HepG2 (cell line): ENCODE data around the gene CLIC2.

ENCODE experiments used
- POLR2AphosphoS5 ChIP-seq: IDR thresholded peaks from 2 replicates; pipeline ENCODE4 v1.6.1; 2012; ENCODE audit warnings: low read depth, low read length
- SP1 ChIP-seq, 2 experiments: fragments of 450-650 bp in 1 of 2; sonication (generic) in 1 of 2; formaldehyde crosslinking in 1 of 2; IDR thresholded peaks; 2 replicates each; pipeline versions ENCODE4 v1.4.0 to v1.6.1; 2016 to 2020; ENCODE audit warnings: missing genetic modification reagents in 1 of 2
- SYNCRIP ChIP-seq: fragments of 200-400 bp; formaldehyde crosslinking; IDR thresholded peaks from 2 replicates; pipeline ENCODE4 v1.6.1; 2018; ENCODE audit warnings: mild to moderate bottlenecking, low read depth, low read length; ENCODE audit not compliant: insufficient read depth
- ZNF121 ChIP-seq: sonication (generic); formaldehyde crosslinking; IDR thresholded peaks from 2 replicates; pipeline ENCODE4 v1.5.0; 2020; ENCODE audit warnings: mild to moderate bottlenecking, missing genetic modification reagents
- ZNF891 ChIP-seq: sonication (generic); formaldehyde crosslinking; IDR thresholded peaks from 2 replicates; pipeline ENCODE4 v1.5.0; 2020; ENCODE audit warnings: mild to moderate bottlenecking, missing genetic modification reagents
- TF ChIP-seq, protein P1 (sequence below): sonication (generic); formaldehyde crosslinking; IDR thresholded peaks from 2 replicates; pipeline ENCODE4 v1.9.0; 2021; ENCODE audit warnings: missing genetic modification reagents, borderline replicate concordance
- TF ChIP-seq, protein P2 (sequence below): sonication (generic); formaldehyde crosslinking; conservative IDR thresholded peaks from 2 replicates; pipeline ENCODE4 v1.8.1; 2023; ENCODE audit warnings: missing genetic modification reagents
- TF ChIP-seq, protein P3 (sequence below): sonication (generic); formaldehyde crosslinking; IDR thresholded peaks from 2 replicates; pipeline ENCODE4 v1.5.0; 2020; ENCODE audit warnings: mild to moderate bottlenecking, low read depth, missing genetic modification reagents, borderline replicate concordance
- TF ChIP-seq, protein P4 (sequence below): sonication (generic); formaldehyde crosslinking; IDR thresholded peaks from 2 replicates; pipeline ENCODE4 v1.5.1; 2020; ENCODE audit warnings: missing genetic modification reagents, mild to moderate bottlenecking, borderline replicate concordance
- TF ChIP-seq, protein P5 (sequence below): sonication (generic); formaldehyde crosslinking; conservative IDR thresholded peaks from 2 replicates; pipeline ENCODE4 v1.4.0; 2020; ENCODE audit warnings: missing genetic modification reagents

DNA sequence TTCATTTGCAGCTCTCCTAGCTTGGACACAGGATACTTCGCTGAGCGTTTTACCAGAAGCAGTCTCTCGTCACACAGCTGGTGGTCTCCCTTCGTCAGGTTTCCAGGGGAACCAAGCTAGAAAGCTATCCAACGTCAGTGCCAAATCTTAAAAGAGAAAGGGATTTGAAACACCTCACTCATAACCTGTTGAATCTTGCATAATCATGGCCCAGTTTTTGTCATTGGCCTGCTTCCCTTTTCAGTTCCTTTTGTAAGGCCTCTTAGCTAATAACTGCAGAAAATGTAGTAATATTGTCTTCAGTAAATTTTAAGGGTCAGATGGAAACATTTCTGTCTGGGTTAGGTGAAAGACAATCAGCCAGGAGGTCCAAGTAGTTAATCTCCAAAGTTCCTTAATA is 92.1 kb downstream of the CLIC2 start:
- TF ChIP-seq, protein P1, sequence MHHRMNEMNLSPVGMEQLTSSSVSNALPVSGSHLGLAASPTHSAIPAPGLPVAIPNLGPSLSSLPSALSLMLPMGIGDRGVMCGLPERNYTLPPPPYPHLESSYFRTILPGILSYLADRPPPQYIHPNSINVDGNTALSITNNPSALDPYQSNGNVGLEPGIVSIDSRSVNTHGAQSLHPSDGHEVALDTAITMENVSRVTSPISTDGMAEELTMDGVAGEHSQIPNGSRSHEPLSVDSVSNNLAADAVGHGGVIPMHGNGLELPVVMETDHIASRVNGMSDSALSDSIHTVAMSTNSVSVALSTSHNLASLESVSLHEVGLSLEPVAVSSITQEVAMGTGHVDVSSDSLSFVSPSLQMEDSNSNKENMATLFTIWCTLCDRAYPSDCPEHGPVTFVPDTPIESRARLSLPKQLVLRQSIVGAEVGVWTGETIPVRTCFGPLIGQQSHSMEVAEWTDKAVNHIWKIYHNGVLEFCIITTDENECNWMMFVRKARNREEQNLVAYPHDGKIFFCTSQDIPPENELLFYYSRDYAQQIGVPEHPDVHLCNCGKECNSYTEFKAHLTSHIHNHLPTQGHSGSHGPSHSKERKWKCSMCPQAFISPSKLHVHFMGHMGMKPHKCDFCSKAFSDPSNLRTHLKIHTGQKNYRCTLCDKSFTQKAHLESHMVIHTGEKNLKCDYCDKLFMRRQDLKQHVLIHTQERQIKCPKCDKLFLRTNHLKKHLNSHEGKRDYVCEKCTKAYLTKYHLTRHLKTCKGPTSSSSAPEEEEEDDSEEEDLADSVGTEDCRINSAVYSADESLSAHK = no peak
- TF ChIP-seq SP1 (IDR thresholded peaks at IDR 0.05) = no peak
- TF ChIP-seq SP1 (CRISPR knock-in tag; IDR thresholded peaks at IDR 0.05) = no peak
- TF ChIP-seq, protein P2, sequence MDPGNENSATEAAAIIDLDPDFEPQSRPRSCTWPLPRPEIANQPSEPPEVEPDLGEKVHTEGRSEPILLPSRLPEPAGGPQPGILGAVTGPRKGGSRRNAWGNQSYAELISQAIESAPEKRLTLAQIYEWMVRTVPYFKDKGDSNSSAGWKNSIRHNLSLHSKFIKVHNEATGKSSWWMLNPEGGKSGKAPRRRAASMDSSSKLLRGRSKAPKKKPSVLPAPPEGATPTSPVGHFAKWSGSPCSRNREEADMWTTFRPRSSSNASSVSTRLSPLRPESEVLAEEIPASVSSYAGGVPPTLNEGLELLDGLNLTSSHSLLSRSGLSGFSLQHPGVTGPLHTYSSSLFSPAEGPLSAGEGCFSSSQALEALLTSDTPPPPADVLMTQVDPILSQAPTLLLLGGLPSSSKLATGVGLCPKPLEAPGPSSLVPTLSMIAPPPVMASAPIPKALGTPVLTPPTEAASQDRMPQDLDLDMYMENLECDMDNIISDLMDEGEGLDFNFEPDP = no peak
- no peak for TF ChIP-seq POLR2AphosphoS5
- TF ChIP-seq SYNCRIP = no peak
- TF ChIP-seq, protein P3, sequence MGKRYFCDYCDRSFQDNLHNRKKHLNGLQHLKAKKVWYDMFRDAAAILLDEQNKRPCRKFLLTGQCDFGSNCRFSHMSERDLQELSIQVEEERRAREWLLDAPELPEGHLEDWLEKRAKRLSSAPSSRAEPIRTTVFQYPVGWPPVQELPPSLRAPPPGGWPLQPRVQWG = no peak
- TF ChIP-seq, protein P4, sequence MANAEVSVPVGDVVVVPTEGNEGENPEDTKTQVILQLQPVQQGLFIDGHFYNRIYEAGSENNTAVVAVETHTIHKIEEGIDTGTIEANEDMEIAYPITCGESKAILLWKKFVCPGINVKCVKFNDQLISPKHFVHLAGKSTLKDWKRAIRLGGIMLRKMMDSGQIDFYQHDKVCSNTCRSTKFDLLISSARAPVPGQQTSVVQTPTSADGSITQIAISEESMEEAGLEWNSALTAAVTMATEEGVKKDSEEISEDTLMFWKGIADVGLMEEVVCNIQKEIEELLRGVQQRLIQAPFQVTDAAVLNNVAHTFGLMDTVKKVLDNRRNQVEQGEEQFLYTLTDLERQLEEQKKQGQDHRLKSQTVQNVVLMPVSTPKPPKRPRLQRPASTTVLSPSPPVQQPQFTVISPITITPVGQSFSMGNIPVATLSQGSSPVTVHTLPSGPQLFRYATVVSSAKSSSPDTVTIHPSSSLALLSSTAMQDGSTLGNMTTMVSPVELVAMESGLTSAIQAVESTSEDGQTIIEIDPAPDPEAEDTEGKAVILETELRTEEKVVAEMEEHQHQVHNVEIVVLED (CRISPR knock-in tag) = no peak
- TF ChIP-seq ZNF891 (CRISPR knock-in tag) = no peak
- TF ChIP-seq, protein P5, sequence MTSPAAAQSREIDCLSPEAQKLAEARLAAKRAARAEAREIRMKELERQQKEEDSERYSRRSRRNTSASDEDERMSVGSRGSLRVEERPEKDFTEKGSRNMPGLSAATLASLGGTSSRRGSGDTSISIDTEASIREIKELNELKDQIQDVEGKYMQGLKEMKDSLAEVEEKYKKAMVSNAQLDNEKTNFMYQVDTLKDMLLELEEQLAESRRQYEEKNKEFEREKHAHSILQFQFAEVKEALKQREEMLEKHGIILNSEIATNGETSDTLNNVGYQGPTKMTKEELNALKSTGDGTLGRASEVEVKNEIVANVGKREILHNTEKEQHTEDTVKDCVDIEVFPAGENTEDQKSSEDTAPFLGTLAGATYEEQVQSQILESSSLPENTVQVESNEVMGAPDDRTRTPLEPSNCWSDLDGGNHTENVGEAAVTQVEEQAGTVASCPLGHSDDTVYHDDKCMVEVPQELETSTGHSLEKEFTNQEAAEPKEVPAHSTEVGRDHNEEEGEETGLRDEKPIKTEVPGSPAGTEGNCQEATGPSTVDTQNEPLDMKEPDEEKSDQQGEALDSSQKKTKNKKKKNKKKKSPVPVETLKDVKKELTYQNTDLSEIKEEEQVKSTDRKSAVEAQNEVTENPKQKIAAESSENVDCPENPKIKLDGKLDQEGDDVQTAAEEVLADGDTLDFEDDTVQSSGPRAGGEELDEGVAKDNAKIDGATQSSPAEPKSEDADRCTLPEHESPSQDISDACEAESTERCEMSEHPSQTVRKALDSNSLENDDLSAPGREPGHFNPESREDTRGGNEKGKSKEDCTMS (CRISPR knock-in tag) = no peak
- TF ChIP-seq ZNF121 (CRISPR knock-in tag) = no peak
